ENCODE data around the gene SLC12A7.

Gene SLC12A7

GRCh38 chr5:1039210-1039548, 72.7 kb downstream of the SLC12A7 start:
- Histone ChIP-seq H3K27ac (ENCODE audit: extremely low read depth, low read depth, low read length) (no peak overlapping the region), H3K4me3 (ENCODE audit: low read depth, low read length) (no peak overlapping the region), H3K36me3 (ENCODE audit: control insufficient read depth in 2 of 2, insufficient read depth in 1 of 2, low read length in 2 of 2) (peaks cover 0 to 20% of the 10 kb centered on the region in 2 experiments; a peak in 1 of 3 replicates), H3K9me3 (ENCODE audit: control insufficient read depth, insufficient read depth, low read depth, low read length) (no peaks in the 10 kb centered on the region), H3K4me1 (ENCODE audit: control insufficient read depth, insufficient read depth, low read length) (no peaks in the 10 kb centered on the region)
- ChIA-PET CTCF (no interaction called here), POLR2A (no interaction called here)
- no peak for TF ChIP-seq ZNF280C (tag by site-specific recombination; IDR thresholded peaks at IDR 0.05)
- TF ChIP-seq ZNF514 (tag by site-specific recombination; IDR thresholded peaks at IDR 0.05) = no peak
- no peak for TF ChIP-seq ZSCAN5A (tag by site-specific recombination; IDR thresholded peaks at IDR 0.05)
- TF ChIP-seq YY1 (tag by site-specific recombination; IDR thresholded peaks at IDR 0.05) = no peak
- TF ChIP-seq ZNF560 (tag by site-specific recombination; IDR thresholded peaks at IDR 0.05; ENCODE audit: borderline replicate concordance) = no peak
- TF ChIP-seq ZNF132 (tag by site-specific recombination; IDR thresholded peaks at IDR 0.05; ENCODE audit: borderline replicate concordance) = no peak
- no peak for TF ChIP-seq ZBTB49 (tag by site-specific recombination; IDR thresholded peaks at IDR 0.05; ENCODE audit: low read depth)
- no peak for TF ChIP-seq ZNF510 (tag by site-specific recombination; IDR thresholded peaks at IDR 0.05; ENCODE audit: insufficient replicate concordance)
- no peak for TF ChIP-seq OSR2 (tag by site-specific recombination; IDR thresholded peaks at IDR 0.05)
- TF ChIP-seq ZNF654 (tag by site-specific recombination; IDR thresholded peaks at IDR 0.05; ENCODE audit: low read depth) = no peak
- no peak for TF ChIP-seq ZNF157 (tag by site-specific recombination; IDR thresholded peaks at IDR 0.05)
- no peak for TF ChIP-seq ZNF610 (tag by site-specific recombination; IDR thresholded peaks at IDR 0.05; ENCODE audit: borderline replicate concordance)

GRCh38 chr5:1038417-1039209, 73.2 kb downstream of the SLC12A7 start:
- POLR2A ChIA-PET = no interaction called here
- Histone ChIP-seq H3K4me3 (ENCODE audit: low read depth, low read length) (no peak overlapping the region), H3K9me3 (ENCODE audit: control insufficient read depth, insufficient read depth, low read depth, low read length) (no peaks in the 10 kb centered on the region), H3K27ac (ENCODE audit: extremely low read depth, low read depth, low read length) (no peak overlapping the region), H3K36me3 (ENCODE audit: control insufficient read depth in 2 of 2, insufficient read depth in 1 of 2, low read length in 2 of 2) (peaks cover 0 to 21% of the 10 kb centered on the region in 2 experiments; a peak in 1 of 3 replicates), H3K4me1 (ENCODE audit: control insufficient read depth, insufficient read depth, low read length) (no peaks in the 10 kb centered on the region)
- CTCF ChIA-PET = no interaction called here
- TF ChIP-seq ZIC2 (tag by site-specific recombination; IDR thresholded peaks at IDR 0.05) (peak; percentile 22; the same call in 1 of the 2 replicates), REPIN1 (tag by site-specific recombination; IDR thresholded peaks at IDR 0.05; ENCODE audit: low read depth) (no peak)
